Forelimb muscle (tissue), 1 donor: ENCODE data around the gene GINS3. TPM values are rescaled to one million over a fixed set of nuclear protein-coding genes. Genes with fewer than 3 reads are reported as not detected.
"Not testable (repeated sequence)": the region's sequence is repeated elsewhere in the genome, so short reads cannot be mapped to it uniquely, and the experiment has no call there.

Source experiments
- DNase-seq: peaks from one replicate; pipeline ENCODE4 v3.0.0-alpha.2; 2013; ENCODE audit warnings: low read depth
- polyA plus RNA-seq: library from polyadenylated mRNA; unstranded; fragments of 120-200 nt; gene quantifications from one replicate; pipeline ENCODE4 v1.2.1, GENCODE V29; 2013; ENCODE audit not compliant: insufficient read length

The GINS3 gene
- polyA plus RNA-seq, 1 donor: 6.5 TPM

DNA sequence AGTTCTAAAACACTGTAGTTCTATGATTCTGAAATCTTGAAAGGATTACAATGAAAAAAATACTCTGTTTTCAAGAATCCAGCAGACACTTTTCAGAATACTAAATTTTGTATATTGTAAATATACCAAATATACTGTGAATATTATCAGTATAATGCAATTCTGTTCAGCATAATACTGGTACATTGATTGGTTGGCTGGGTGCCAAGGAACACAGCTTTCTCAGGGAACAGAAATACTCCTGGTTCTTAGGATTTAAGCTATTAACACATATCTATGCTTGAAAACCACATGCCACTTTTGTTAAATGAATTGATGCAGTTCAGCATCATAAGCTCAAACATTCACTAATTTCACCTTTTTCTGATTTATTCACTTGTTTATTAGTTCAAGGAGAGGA is 2.5 kb upstream of the GINS3 start:
- DNase-seq: no peak

DNA sequence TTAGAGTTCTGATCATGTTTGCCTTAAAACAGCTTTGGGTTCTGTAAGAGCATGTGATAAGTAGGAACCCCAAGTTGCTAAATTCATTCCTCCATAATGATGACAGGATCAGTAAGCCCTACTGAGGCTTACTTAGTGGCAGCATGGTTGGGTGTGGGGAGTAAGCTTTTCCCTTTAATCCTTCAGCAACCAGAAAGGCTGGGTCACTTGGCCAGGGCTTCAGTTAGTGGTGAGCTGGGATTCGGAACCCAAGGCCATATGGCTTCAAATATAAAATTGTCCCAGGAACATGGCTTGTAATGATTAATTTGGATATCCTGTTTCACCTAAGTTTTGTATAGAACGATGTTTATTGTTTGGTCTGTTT is 850 bp downstream of the GINS3 start:
- no peak for DNase-seq

DNA sequence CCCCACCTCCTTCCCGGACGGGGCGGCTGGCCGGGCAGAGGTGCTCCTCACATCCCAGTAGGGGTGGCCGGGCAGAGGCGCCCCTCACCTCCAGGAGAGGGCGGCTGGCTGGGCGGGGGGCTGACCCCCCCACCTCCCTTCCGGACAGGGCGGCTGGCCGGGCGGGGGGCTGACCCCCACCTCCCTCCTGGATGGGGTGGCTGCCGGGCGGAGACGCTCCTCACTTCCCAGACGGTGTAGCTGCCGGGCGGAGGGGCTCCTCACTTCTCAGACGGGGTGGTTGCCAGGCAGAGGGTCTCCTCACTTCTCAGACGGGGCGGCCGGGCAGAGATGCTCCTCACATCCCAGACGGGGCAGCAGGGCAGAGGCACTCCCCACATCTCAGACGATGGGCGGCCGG is 4.6 kb downstream of the GINS3 start:
- not testable (repeated sequence) for DNase-seq

DNA sequence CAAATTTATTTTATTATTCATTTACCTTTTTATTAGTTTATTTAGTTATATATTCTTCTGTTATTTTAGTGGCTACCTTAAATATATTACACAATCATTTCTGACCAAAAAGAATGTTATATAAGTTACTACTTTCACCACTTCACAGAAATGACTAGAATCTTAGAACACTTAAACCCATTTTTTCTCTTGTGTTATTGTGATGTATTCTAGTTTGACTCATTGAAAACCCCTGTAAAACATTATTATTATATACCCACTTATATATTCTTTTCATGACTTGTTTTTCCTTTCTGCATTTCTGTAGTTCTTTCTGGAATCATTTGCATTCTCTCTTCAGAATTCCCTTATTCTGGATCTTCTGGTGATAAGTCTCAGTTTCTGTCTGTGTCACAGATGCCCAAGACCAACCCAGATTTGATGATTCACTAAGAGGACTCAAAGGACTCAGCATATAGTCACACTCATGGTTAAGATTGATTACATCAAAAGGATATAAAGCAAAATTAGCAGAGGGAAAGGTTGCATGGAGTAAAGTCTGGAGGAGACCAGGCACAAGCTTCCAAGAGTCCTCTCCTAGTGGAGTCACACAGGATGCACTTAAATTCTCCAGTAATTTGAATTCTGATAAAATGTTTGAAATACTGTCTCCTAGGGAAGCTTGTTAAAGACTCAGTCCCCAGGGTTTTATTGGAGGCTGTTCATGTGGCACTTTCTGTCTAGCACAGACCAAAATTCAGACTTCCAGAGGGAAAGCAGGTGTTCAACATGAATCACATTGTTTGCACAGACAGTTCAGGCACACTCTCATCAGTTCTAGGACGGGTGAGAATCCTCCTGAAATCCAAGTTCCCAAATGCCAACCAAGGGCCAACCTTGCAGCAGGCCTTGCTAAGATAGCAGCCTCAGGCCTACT is 7.7 kb downstream of the GINS3 start:
- DNase-seq: no peak

GRCh38 chr16:58401305-58401704 is 9.0 kb downstream of the GINS3 start:
- DNase-seq: not testable (repeated sequence)

DNA sequence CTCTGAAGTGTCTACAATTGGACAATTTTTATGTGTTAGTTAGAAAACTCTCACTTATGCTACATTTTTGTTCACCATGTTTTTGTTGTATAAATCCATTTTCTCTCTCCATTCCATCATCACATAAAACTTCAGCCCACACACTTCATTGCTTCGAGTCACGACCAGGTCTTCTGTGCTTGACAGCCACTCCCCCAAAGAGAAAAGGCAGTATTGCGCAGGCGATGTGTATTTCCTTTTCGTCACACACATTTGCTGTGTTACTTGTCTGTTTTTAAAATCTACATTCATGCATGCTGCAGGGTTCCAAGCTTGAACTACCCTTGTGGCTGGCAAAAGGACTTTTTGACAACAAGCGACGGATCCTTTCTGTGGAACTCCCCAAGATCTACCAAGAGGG is 10.5 kb downstream of the GINS3 start:
- no peak for DNase-seq

- no peak for DNase-seq
These were observed 17.2 kb downstream of the GINS3 start for GRCh38 chr16:58409316-58409973.

DNA sequence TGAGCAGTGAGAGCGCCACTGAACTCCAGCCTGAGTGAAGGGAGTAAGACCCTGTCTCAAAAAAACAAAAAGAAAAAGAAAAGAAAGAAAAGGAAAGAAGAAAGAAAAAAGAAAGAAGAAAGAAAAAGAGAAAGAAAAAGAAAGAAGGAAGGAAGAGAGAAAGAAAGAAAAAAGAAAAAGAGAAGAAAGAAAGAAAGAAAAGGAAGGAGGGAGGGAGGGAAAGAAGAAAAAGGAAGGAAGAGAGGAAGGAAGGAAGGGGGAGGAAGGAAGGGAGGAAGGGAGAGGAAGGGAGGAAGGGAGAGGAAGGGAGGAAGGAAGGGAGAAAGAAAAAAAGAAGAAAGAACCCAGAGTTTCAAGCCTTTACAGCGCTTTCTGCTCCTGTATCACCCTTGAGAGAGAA is 19.1 kb downstream of the GINS3 start:
- DNase-seq: no peak

GRCh38 chr16:58411736-58412614 is 19.7 kb downstream of the GINS3 start:
- no peak for DNase-seq

DNA sequence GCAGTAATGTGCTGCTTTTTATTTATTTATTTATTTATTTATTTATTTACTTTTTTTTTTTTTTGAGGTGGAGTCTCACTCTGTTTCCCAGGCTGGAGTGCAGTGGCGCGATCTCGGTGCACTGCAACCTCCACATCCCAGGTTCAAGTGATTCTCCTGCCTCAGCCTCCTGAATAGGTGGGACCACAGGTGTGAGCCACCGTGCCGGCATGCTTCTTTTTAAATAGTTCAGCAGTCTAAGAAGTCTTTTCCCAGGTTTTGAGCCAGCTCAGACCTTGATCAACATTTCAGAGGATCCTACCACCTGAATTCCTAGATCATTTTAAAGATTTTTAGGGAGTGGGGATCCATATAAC is 20.3 kb downstream of the GINS3 start:
- not testable (repeated sequence) for DNase-seq

DNA sequence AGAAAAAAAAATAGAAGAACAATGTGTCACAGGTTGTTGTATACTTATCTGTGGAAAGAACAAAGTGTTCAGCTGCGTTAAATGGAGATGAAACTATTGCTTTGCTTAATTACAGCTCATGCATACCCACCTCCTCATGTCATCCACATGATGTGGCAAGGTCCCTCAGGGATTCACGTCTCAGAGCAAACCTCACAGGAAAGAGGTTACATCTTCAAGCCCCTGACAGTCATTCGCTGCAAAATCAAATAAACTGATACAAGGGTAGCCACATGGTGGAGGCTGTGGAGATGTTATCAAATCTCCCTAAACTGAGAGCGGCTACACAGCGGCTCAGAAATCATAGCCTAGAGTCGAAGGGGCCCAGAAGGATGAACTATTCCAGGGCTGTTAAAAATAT is 21.1 kb downstream of the GINS3 start:
- DNase-seq: no peak

- no peak for DNase-seq
These were observed 22.7 kb downstream of the GINS3 start for GRCh38 chr16:58415003-58415402.

GRCh38 chr16:58415961-58416360 is 23.7 kb downstream of the GINS3 start:
- DNase-seq: not testable (repeated sequence)

- DNase-seq: no peak
These were observed 24.8 kb downstream of the GINS3 start for GRCh38 chr16:58417035-58417434.

- DNase-seq: no peak
These were observed 25.3 kb downstream of the GINS3 start for GRCh38 chr16:58417600-58417999.

DNA sequence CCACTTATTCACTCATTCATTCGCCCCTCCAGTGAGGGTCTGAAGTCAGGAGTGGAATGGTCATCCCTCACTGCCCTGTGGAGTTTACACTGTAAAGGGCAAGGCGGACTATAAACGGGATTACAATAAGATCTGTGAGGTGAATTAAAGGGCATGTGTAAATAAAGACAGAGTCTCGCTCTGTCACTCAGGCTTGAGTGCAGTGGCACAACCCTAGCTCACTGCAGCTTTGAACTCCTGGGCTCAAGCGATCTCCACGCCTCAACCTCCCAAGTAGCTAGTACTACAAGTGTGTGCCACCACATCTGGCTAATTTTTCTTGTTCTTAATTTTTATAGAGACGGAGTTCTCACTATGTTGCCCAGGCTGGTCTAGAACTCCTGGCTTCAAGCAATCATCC is 25.8 kb downstream of the GINS3 start:
- no peak for DNase-seq

- no peak for DNase-seq
These were observed 26.3 kb downstream of the GINS3 start for GRCh38 chr16:58418601-58419000.

DNA sequence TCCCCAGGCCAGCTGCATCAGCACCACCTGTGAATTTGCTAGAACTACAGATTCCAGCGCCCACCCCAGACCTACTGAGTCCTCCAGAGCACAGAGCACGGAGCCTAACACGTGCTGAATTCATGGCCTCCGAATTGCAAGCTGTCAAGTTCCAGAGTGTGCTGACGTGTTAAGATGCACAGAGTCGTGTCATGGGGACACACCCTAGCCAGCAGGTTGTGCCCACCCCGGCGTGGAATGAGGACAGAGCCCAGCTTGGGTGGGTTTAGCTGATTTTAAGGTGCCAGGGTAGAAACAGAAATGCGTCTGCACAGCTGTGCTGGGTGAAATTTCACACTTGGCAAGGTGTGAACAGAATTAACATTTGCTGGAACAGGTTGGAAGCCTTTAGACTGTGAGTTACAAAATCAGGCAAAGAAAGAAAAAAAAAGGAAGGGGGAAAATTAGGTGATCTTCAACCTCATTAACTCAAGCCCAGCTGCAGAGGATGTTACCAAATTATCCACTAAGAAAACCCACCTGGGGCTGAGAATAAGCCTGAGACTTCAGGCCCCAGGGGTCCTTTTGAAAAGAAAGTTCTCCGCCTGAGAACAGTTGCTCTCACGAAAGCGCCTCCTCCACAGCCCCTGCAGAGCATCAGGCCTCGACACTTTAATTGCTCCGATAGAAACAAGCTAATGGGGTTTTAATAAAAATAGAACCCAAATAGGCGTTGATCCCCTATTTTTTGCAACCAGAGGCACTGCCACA is 27.1 kb downstream of the GINS3 start:
- no peak for DNase-seq

GRCh38 chr16:58421059-58421458 is 28.8 kb downstream of the GINS3 start:
- no peak for DNase-seq

- DNase-seq: no peak
These were observed 29.3 kb downstream of the GINS3 start for GRCh38 chr16:58421529-58421928.

GRCh38 chr16:58422809-58423208 is 30.5 kb downstream of the GINS3 start:
- DNase-seq: no peak

DNA sequence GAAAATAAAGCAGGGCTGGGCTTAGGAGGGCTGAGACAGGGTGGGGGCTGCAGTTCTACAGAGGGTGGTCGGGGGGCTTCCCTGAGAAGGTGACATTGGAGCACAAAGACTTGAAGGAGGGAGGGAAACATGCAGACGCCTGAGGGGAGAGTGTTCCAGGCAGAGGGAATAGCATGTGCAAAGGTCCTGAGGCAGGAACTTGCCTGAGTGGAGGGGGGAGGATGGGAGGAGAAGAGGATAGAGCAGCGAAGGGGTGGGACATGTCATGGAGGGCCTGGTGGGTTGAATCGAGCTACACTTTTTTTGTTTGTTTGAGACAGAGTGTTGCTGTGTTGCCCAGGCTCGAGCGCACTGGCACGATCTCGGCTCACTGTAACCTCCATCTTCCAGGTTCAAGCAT is 33.0 kb downstream of the GINS3 start:
- no peak for DNase-seq
